Tibial artery (tissue), 4 donors: ENCODE data around the gene SYDE1.

Source experiments
- DNase-seq, 2 donors: peaks; one replicate each; pipeline ENCODE4 v3.0.0-alpha.2; 2019
- H3K27ac ChIP-seq, 2 donors: fragments of 200-600 bp; sonication (generic) in 1 of 2; 1 replicate in 1 of 2; 2 replicates in 1 of 2; pipeline ENCODE4 v1.5.1; 2018 to 2019; ENCODE audit warnings: mild to moderate bottlenecking in 1 of 2
- H3K27me3 ChIP-seq, 2 donors: fragments of 200-600 bp; sonication (generic) in 1 of 2; one replicate each; pipeline versions ENCODE4 v1.5.1 to v1.6.0; 2016 to 2019
- H3K36me3 ChIP-seq, 3 donors: fragments of 200-600 bp; sonication (generic) in 2 of 3; one replicate each; pipeline ENCODE4 v1.5.1; 2016 to 2019; ENCODE audit warnings: mild to moderate bottlenecking in 2 of 3
- H3K4me1 ChIP-seq, 4 donors: fragments of 200-600 bp; sonication (generic) in 2 of 4; 1 replicate in 3 of 4; 2 replicates in 1 of 4; pipeline ENCODE4 v1.5.1; 2016 to 2019
- H3K4me3 ChIP-seq, 2 donors: fragments of 200-600 bp; sonication (generic) in 1 of 2; 1 replicate in 1 of 2; 2 replicates in 1 of 2; pipeline ENCODE4 v1.5.1; 2018 to 2019; ENCODE audit warnings: mild to moderate bottlenecking in 2 of 2
- H3K9me3 ChIP-seq, 3 donors: fragments of 200-600 bp; sonication (generic) in 1 of 3; one replicate each; pipeline ENCODE4 v1.5.1; 2016 to 2019
- intact Hi-C: fragments of 100-400 bp; cut with DNase I; formaldehyde crosslinking; loops from one replicate; pipeline ENCODE4 v1.15.0; 2023; ENCODE audit warnings: low total_unique reads
- TF ChIP-seq, protein P1 (sequence below), 2 experiments: fragments of 200-600 bp in 1 of 2; fragments of 450-650 bp in 1 of 2; IDR thresholded peaks; one replicate each; pipeline ENCODE4 v1.5.1; 2017 to 2019; ENCODE audit warnings: antibody characterized with exemption in 2 of 2, mild to moderate bottlenecking in 1 of 2, moderate library complexity in 1 of 2

Gene SYDE1

DNA sequence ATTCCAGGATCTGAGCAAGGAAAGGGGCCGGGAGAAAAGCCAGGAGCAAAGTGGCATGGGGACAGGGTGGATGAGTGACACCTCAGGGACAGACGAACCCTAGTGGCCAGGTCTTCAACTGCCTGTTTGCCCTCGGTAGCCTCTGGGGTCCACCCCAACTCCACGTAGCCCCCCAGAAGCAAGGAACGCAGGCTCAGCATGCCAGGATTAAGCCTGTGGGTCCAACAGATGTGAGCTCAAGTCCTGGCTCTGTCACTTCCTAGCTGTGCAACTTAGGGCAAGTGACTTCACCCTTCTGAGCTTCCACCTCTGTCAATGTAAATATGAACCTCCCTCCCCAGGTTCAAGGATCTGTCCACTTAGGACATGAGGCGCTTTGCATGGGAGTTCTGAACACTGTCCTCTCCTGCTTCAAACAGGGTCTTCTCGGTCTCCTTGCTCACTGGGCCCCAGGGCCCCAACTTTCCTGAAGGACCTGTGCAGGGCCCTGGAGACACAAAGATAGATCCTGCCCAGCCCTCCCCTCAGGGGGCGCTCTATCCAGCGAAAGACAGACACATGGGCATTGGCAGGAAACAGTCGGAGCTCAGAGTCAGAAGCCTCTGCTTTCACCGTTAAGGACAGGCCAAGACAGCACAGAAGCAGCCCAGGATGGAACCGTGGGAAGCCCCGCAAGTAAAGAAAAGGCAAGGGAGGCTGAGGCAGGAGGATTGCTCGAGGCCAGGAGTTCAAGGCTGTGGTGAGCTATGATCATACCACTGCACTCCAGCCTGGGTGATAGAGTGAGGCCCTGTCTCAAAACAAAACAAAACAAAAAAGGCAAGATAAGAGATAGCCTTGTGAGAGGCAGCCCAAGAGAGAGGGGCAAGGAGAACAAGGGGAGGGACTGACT lies 13.2 kb downstream of the SYDE1 start:
- H3K27me3 ChIP-seq: no peaks in the 10 kb centered on the region
- no peaks in the 10 kb centered on the region for H3K9me3 ChIP-seq
- H3K27ac ChIP-seq: no peak overlapping the region
- TF ChIP-seq, protein P1, sequence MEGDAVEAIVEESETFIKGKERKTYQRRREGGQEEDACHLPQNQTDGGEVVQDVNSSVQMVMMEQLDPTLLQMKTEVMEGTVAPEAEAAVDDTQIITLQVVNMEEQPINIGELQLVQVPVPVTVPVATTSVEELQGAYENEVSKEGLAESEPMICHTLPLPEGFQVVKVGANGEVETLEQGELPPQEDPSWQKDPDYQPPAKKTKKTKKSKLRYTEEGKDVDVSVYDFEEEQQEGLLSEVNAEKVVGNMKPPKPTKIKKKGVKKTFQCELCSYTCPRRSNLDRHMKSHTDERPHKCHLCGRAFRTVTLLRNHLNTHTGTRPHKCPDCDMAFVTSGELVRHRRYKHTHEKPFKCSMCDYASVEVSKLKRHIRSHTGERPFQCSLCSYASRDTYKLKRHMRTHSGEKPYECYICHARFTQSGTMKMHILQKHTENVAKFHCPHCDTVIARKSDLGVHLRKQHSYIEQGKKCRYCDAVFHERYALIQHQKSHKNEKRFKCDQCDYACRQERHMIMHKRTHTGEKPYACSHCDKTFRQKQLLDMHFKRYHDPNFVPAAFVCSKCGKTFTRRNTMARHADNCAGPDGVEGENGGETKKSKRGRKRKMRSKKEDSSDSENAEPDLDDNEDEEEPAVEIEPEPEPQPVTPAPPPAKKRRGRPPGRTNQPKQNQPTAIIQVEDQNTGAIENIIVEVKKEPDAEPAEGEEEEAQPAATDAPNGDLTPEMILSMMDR (IDR thresholded peaks at IDR 0.05): no peak
- intact Hi-C loops: no loop called here
- no peak for DNase-seq
- no peak overlapping the region for H3K4me3 ChIP-seq
- peaks cover 4 to 25% (median 17%) of the 10 kb centered on the region in 4 donors for H3K4me1 ChIP-seq
- peaks cover 33 to 78% (median 62%) of the 10 kb centered on the region in 3 donors for H3K36me3 ChIP-seq

DNA sequence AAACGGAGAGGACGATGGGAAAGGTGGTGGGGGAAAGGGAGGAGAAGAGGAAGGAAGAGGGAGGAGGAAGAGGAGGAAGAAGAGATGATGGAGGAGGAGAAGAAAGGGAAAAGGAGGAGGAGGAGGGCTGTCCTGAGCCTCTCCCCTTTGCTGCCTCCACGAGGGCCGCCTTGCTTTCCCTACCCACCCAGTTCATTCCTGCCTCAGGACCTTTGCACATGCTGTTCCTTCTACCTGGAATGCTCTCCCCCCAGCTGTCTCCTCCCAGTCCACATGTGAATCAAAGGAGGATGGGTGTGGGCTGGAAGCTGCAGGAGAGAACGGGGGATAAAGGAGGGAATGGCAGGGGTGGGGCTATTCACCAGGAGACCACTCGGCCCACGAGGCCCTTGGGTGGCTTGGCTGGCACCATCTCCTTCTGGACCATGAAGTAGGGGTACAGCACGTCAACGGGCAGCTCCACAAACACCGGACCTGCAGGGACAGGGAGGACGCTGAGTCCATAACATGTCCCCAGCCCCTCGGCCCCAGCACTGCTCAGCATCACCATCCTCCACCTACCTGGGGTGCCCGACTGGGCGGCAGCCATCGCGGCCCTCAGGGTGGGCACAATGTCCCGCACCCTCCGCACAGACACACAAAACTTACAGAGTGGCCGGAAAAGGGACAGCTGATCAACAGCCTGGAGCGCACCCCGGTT lies 15.3 kb downstream of the SYDE1 start:
- Histone ChIP-seq H3K9me3 (no peaks in the 10 kb centered on the region), H3K27ac (no peak overlapping the region), H3K27me3 (no peaks in the 10 kb centered on the region), H3K4me1 (peaks cover 4 to 27% (median 16%) of the 10 kb centered on the region in 4 donors), H3K36me3 (peaks cover 23 to 57% (median 41%) of the 10 kb centered on the region in 3 donors), H3K4me3 (no peak overlapping the region)
- intact Hi-C loops: no loop called here
- no peak for DNase-seq
- TF ChIP-seq, protein P1 (IDR thresholded peaks at IDR 0.05): no peak

DNA sequence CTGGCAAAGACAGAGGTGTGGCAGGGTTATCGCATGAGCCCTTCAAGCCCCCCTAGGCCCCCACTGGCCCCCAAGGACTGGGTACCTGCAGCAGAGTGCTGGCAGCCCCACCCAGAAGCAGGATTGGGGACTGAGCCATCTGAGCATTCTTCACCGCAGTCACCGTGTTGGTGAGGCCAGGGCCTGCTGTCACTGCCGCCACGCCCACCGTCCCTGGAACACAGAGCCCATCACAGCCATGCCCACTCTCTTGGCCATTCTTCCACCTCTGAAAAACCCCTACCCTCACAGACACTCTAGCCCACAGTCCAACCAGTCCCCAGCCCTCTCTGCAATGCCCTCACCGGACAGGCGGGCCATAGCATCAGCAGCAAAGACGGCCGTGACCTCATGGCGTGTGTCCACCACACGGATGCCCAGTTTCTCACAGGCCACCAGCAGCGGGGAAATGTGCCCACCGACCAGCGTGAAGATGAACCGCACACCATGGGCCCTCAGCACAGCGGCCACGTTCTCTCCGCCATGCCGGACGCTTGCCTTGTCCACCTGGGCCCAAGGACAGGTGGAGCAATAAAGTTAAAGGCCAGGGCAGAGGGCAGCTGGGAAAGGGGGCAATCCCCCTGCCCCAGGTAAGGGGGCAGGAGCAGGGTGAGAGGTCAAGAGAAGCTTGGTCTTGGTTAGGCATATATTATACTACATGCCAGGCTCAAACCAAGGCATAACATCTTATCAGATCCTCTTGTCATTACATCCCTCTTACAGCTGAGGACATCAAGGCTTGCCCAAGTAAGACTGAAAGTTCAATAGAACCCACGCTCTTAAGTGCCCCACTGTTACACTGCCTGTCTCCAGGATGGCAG lies 16.1 kb downstream of the SYDE1 start:
- H3K27me3 ChIP-seq: no peaks in the 10 kb centered on the region
- H3K9me3 ChIP-seq: no peaks in the 10 kb centered on the region
- TF ChIP-seq, protein P1 (IDR thresholded peaks at IDR 0.05): no peak
- H3K36me3 ChIP-seq: peaks cover 19 to 49% (median 33%) of the 10 kb centered on the region in 3 donors
- H3K27ac ChIP-seq: peak overlapping the region; percentile 87 to 95
- no peak for DNase-seq
- intact Hi-C loops: no loop called here
- no peak overlapping the region for H3K4me3 ChIP-seq
- peaks cover 4 to 27% (median 16%) of the 10 kb centered on the region in 4 donors for H3K4me1 ChIP-seq

DNA sequence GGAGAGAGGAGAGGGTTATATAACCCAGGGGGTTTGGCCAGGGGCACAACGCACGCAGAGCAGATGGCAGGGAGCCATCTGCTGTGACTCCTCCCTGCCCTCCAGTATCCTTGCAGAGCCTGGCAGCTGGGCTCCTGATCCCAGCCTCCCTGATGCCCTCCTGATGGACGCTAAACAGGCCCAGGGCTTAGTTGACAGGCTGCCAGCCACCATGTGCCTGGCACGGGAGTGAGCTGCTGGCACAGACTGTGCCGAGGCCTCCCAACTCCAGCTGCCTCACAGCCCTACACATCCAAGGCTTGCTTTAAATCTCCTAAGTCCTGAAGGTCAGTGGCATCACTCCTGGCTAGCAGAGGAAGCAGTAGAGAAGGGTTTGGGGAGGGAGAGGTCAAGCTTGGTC lies 16.7 kb downstream of the SYDE1 start:
- H3K4me3 ChIP-seq: no peak overlapping the region
- TF ChIP-seq, protein P1 (IDR thresholded peaks at IDR 0.05): no peak
- no peaks in the 10 kb centered on the region for H3K27me3 ChIP-seq
- peak overlapping the region; percentile 87 to 95 for H3K27ac ChIP-seq
- peaks cover 4 to 27% (median 16%) of the 10 kb centered on the region in 4 donors for H3K4me1 ChIP-seq
- peak; percentile 58 to 93 for DNase-seq
- intact Hi-C loops: no loop called here
- peaks cover 13 to 42% (median 27%) of the 10 kb centered on the region in 3 donors for H3K36me3 ChIP-seq
- H3K9me3 ChIP-seq: no peaks in the 10 kb centered on the region

DNA sequence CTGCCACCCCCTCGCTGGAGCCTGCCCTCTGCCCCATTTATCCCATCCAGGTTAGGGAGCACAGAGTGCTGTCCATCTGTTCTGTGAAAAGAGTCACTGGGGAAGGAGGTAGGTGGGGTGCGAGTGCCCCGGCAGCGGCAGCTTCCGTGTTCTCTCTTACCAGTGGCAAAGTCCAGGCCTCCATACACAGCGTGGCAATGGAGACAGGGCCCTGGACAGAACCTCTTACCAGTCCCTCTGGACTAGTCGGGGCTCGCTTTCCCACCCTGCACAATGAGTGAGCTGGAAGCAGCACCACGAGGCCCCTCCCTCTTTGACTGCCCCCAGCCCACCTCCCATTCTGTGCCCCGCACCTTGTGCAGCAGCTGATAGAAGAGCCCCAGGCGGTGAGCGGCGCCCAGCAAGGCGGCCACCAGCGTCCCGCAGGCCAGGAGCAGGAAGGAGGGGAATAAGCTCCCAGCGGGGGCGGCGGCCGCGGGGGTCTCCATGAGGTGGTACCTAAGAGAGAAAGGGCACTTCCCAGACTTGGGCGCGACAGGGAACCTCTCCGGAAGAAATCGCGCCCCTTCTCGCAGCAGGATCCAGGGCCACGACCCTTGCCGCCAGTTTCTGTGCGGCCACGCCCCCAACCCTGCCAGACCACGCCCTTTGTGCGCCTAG lies 17.5 kb downstream of the SYDE1 start:
- no peaks in the 10 kb centered on the region for H3K9me3 ChIP-seq
- intact Hi-C loops: no loop called here
- no peak for DNase-seq

More for the DNA sequence above, 17.5 kb downstream of the SYDE1 start:
- Histone ChIP-seq H3K4me1 (peaks cover 4 to 27% (median 16%) of the 10 kb centered on the region in 4 donors), H3K27ac (peak overlapping the region; percentile 87 to 95), H3K36me3 (peaks cover 5 to 34% (median 19%) of the 10 kb centered on the region in 3 donors), H3K27me3 (no peaks in the 10 kb centered on the region), H3K4me3 (peak overlapping the region; percentile 66 to 81)
- TF ChIP-seq, protein P1 (IDR thresholded peaks at IDR 0.05): no peak
